ENCODE data around the gene RNASE4. TPM values are rescaled to one million over a fixed set of nuclear protein-coding genes. Genes with fewer than 3 reads are reported as not detected.
"Not testable (repeated sequence)": the region's sequence is repeated elsewhere in the genome, so short reads cannot be mapped to it uniquely, and the experiment has no call there.

Gene RNASE4
- total RNA-seq, 1 experiment from 2014 or later: 3.9 TPM

GRCh38 chr14:20723488-20723887, 39.1 kb downstream of the RNASE4 start:
- Histone ChIP-seq H3K4me1 (ENCODE audit: control insufficient read depth in 1 of 2, insufficient read depth in 2 of 2, low read length in 2 of 2) (no peaks in the 10 kb centered on the region), H3K27me3 (ENCODE audit: insufficient read depth, low read length) (peaks cover 23% of the 10 kb centered on the region), H3K4me3 (replicated peaks in 1 of 2; ENCODE audit: low read depth in 1 of 2, low read length in 2 of 2) (no peak overlapping the region), H3K4me2 (ENCODE audit: low read length) (no peak overlapping the region), H3K9ac (ENCODE audit: low read length) (no peak overlapping the region), H3K79me2 (ENCODE audit: insufficient read depth, low read length) (no peaks in the 10 kb centered on the region), H3K27ac (ENCODE audit: low read depth, low read length) (no peak overlapping the region), H3K9me3 (ENCODE audit: control insufficient read depth in 1 of 2, insufficient read depth in 1 of 2, low read depth in 1 of 2, low read length in 2 of 2) (no peaks in the 10 kb centered on the region), H3K36me3 (ENCODE audit: control insufficient read depth in 1 of 2, insufficient read depth in 2 of 2, low read length in 2 of 2) (no peaks in the 10 kb centered on the region), H4K20me1 (ENCODE audit: insufficient read depth) (no peaks in the 10 kb centered on the region), H3K9me2 (ENCODE audit: insufficient read depth) (no peaks in the 10 kb centered on the region), H2AFZ (ENCODE audit: low read depth, low read length, poor library complexity, severe bottlenecking) (no peak overlapping the region)
- BruUV-seq (replicated peaks): no TSS peak
- ATAC-seq: no peak
- no peak for DNase-seq (ENCODE audit: low read depth, low spot score)
- CTCF ChIA-PET: no interaction called here
- RAD21 ChIA-PET (ENCODE audit: low non-redundant PET in 1 of 2, low total read pairs in 2 of 2, uncharacterized antibody in 2 of 2, unreplicated experiment in 2 of 2): no interaction called here
- POLR2A ChIA-PET: no interaction called here
- intact Hi-C loops (cut with micrococcal nuclease): no loop called here
- TF ChIP-seq EZH2phosphoT487 (IDR thresholded peaks at IDR 0.05; ENCODE audit: borderline replicate concordance) (no peak), CEBPB (IDR thresholded peaks at IDR 0.05; ENCODE audit: low read depth) (no peak), CBX3 (IDR thresholded peaks at IDR 0.05; ENCODE audit: low read depth) (no peak), FOSL1 (IDR thresholded peaks at IDR 0.05; ENCODE audit: low read depth) (no peak), ELF1 (IDR thresholded peaks at IDR 0.05; ENCODE audit: borderline replicate concordance, low read depth) (no peak), RAD21 (IDR thresholded peaks at IDR 0.05; ENCODE audit: low read depth) (no peak), SRF (IDR thresholded peaks at IDR 0.05; ENCODE audit: low read depth) (no peak), MAX (IDR thresholded peaks at IDR 0.05) (no peak)

GRCh38 chr14:20726121-20726520, 41.8 kb downstream of the RNASE4 start:
- POLR2A ChIA-PET; RAD21 ChIA-PET (ENCODE audit: low non-redundant PET in 1 of 2, low total read pairs in 2 of 2, uncharacterized antibody in 2 of 2, unreplicated experiment in 2 of 2); H3K9me2 ChIP-seq (ENCODE audit: insufficient read depth); H3K36me3 ChIP-seq (ENCODE audit: control insufficient read depth in 1 of 2, insufficient read depth in 2 of 2, low read length in 2 of 2); H3K9ac ChIP-seq (ENCODE audit: low read length); H3K27ac ChIP-seq (ENCODE audit: low read depth, low read length); H3K4me2 ChIP-seq (ENCODE audit: low read length); BruUV-seq (replicated peaks); H4K20me1 ChIP-seq (ENCODE audit: insufficient read depth); DNase-seq (ENCODE audit: low read depth, low spot score); ATAC-seq; H3K4me3 ChIP-seq (replicated peaks in 1 of 2; ENCODE audit: low read depth in 1 of 2, low read length in 2 of 2); H3K79me2 ChIP-seq (ENCODE audit: insufficient read depth, low read length); H3K9me3 ChIP-seq (ENCODE audit: control insufficient read depth in 1 of 2, insufficient read depth in 1 of 2, low read depth in 1 of 2, low read length in 2 of 2); H3K4me1 ChIP-seq (ENCODE audit: control insufficient read depth in 1 of 2, insufficient read depth in 2 of 2, low read length in 2 of 2); CTCF ChIA-PET; H2AFZ ChIP-seq (ENCODE audit: low read depth, low read length, poor library complexity, severe bottlenecking); intact Hi-C loops (cut with micrococcal nuclease): not testable (repeated sequence)
- H3K27me3 ChIP-seq (ENCODE audit: insufficient read depth, low read length): peaks cover 24% of the 10 kb centered on the region
